ENCODE results near the gene ATP11B. TPM values are rescaled to one million over a fixed set of nuclear protein-coding genes. Genes with fewer than 3 reads are reported as not detected.

Gene ATP11B
- total RNA-seq, 1 donor from 2014 or later = 115 TPM

GRCh38 chr3:182906036-182906435 lies 112.7 kb downstream of the ATP11B start:
- intact Hi-C loops (cut with micrococcal nuclease) = no loop called here

GRCh38 chr3:182908471-182908870 lies 115.2 kb downstream of the ATP11B start:
- intact Hi-C loops (cut with micrococcal nuclease) = loop anchor here (2.0 kb wide), 1 partner anchor 60 kb away; no protein-coding TSS in a partner anchor

GRCh38 chr3:182909318-182910040 lies 116.2 kb downstream of the ATP11B start:
- intact Hi-C loops (cut with micrococcal nuclease) = loop anchor here (1.0 to 5.0 kb wide), 7 partner anchors 59 to 478 kb away; partner anchors contain the start of genes ATP11B and MCCC1

- intact Hi-C loops (cut with micrococcal nuclease) = loop anchor here (5.0 kb wide), 4 partner anchors 119 to 476 kb away; partner anchors contain the start of gene ATP11B
These were observed 117.9 kb downstream of the ATP11B start for GRCh38 chr3:182910936-182911781.

- intact Hi-C loops (cut with micrococcal nuclease) = loop anchor here (5.0 kb wide), 4 partner anchors 119 to 476 kb away; partner anchors contain the start of gene ATP11B
These were observed 118.4 kb downstream of the ATP11B start for GRCh38 chr3:182911782-182912111.

- intact Hi-C loops (cut with micrococcal nuclease) = loop anchor here (5.0 kb wide), 4 partner anchors 120 to 475 kb away; partner anchors contain the start of gene ATP11B
These were observed 119.2 kb downstream of the ATP11B start for GRCh38 chr3:182912474-182912873.

- intact Hi-C loops (cut with micrococcal nuclease) = loop anchor here (5.0 kb wide), 4 partner anchors 118 to 473 kb away; partner anchors contain the start of gene ATP11B
These were observed 120.6 kb downstream of the ATP11B start for GRCh38 chr3:182913889-182914288.

- intact Hi-C loops (cut with micrococcal nuclease) = loop anchor here (5.0 kb wide), 4 partner anchors 118 to 473 kb away; partner anchors contain the start of gene ATP11B
These were observed 121.0 kb downstream of the ATP11B start for GRCh38 chr3:182914341-182914740.

- intact Hi-C loops (cut with micrococcal nuclease) = no loop called here
These were observed 123.8 kb downstream of the ATP11B start for GRCh38 chr3:182917134-182917533.

GRCh38 chr3:182919866-182920357 lies 126.6 kb downstream of the ATP11B start:
- intact Hi-C loops (cut with micrococcal nuclease) = no loop called here

GRCh38 chr3:182920515-182921084 lies 127.3 kb downstream of the ATP11B start:
- intact Hi-C loops (cut with micrococcal nuclease) = no loop called here

- intact Hi-C loops (cut with micrococcal nuclease) = loop anchor here (2.0 kb wide), 1 partner anchor 19 kb away; no protein-coding TSS in a partner anchor
These were observed 128.5 kb downstream of the ATP11B start for GRCh38 chr3:182921665-182922355.

- intact Hi-C loops (cut with micrococcal nuclease) = no loop called here
These were observed 132.1 kb downstream of the ATP11B start for GRCh38 chr3:182925330-182925943.

- intact Hi-C loops (cut with micrococcal nuclease) = no loop called here
These were observed 132.6 kb downstream of the ATP11B start for GRCh38 chr3:182925944-182926337.

GRCh38 chr3:182935803-182936202 lies 142.5 kb downstream of the ATP11B start:
- intact Hi-C loops (cut with micrococcal nuclease) = no loop called here

GRCh38 chr3:182936239-182936917 lies 143.1 kb downstream of the ATP11B start:
- intact Hi-C loops (cut with micrococcal nuclease) = no loop called here

- intact Hi-C loops (cut with micrococcal nuclease) = no loop called here
These were observed 143.6 kb downstream of the ATP11B start for GRCh38 chr3:182936918-182937285.

- intact Hi-C loops (cut with micrococcal nuclease) = no loop called here
These were observed 144.2 kb downstream of the ATP11B start for GRCh38 chr3:182937293-182938051.

GRCh38 chr3:182940266-182940808 lies 147.0 kb downstream of the ATP11B start:
- intact Hi-C loops (cut with micrococcal nuclease) = loop anchor here (2.0 kb wide), 1 partner anchor 18 kb away; no protein-coding TSS in a partner anchor
